ENCODE results near the gene RASGRP3. TPM values are rescaled to one million over a fixed set of nuclear protein-coding genes. Genes with fewer than 3 reads are reported as not detected.

RASGRP3 gene
- total and polyA plus RNA-seq, 2 of the 13 experiments (the other 11 are each of a cell fraction or from before 2014, with no cell fraction given), result 0.01 TPM; not detected in 1

DNA sequence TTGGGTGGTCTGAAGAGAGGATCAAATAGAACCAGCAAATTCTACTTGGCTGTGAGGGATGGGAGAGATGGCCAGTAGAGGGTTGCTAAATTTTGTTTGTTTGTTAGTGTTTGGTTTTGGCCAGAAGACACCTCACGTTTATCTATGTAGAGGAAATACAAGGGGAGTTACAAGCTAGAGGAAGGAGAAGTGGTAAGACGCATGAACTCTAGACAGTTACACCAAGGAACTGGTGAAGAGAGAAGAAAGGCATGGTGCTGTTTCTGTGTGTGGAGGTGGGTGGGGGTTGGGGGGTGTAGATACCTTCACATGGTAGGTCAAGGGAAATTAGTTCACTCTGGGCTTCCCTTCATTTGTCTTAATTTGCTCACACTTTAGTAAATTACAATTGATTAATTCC is 25.6 kb downstream of the RASGRP3 start:
- Histone ChIP-seq H3K4me2 (ENCODE audit: low read depth, low read length) (no peak overlapping the region), H3K9ac (ENCODE audit: insufficient read depth, low read depth, low read length) (no peak overlapping the region), H3K27me3 (ENCODE audit: control insufficient read depth in 1 of 2, insufficient read depth in 2 of 2, low read length in 2 of 2) (peaks cover 0 to 4% of the 10 kb centered on the region in 2 experiments; a peak in 1 of 5 replicates), H3K9me3 (ENCODE audit: low read length) (no peaks in the 10 kb centered on the region), H3K4me1 (ENCODE audit: insufficient read depth, low read length) (no peaks in the 10 kb centered on the region), H3K36me3 (replicated peaks in 1 of 2; ENCODE audit: control insufficient read depth in 1 of 2, insufficient read depth in 2 of 2, low read length in 2 of 2) (no peaks in the 10 kb centered on the region), H4K20me1 (ENCODE audit: insufficient read depth, low read length) (no peaks in the 10 kb centered on the region), H3K79me2 (ENCODE audit: insufficient read depth, low read length) (no peaks in the 10 kb centered on the region), H3K27ac (ENCODE audit: extremely low read length, insufficient read depth, low read length) (no peak overlapping the region), H2AFZ (ENCODE audit: low read length) (no peak overlapping the region), H3K4me3 (replicated peaks in 1 of 3; ENCODE audit: insufficient read depth in 1 of 3, low read depth in 2 of 3, low read length in 3 of 3) (no peak overlapping the region)
- POLR2A ChIA-PET, result no interaction called here
- BruUV-seq (replicated peaks), result no TSS peak
- no peak for ATAC-seq
- no peak for DNase-seq (ENCODE audit: low spot score)
- in situ Hi-C loops (cut with HindIII; ENCODE audit: extremely low pct_ligation_motif_present, low pct_unique_long_range_greater_than_20kb) (no loop called here), intact Hi-C loops (cut with micrococcal nuclease; ENCODE audit: unreplicated experiment) (no loop called here)
- FAIRE-seq, result no peak
- CTCF ChIA-PET (ENCODE audit: low intra/inter-chr PET ratio, low total read pairs), result no interaction called here
- no peak for TF ChIP-seq MAFK (conservative IDR thresholded peaks at IDR 0.05 in 1 of 2, IDR thresholded peaks at IDR 0.05 in 1 of 2; ENCODE audit: low read length in 2 of 2)
- TF ChIP-seq, protein P1, sequence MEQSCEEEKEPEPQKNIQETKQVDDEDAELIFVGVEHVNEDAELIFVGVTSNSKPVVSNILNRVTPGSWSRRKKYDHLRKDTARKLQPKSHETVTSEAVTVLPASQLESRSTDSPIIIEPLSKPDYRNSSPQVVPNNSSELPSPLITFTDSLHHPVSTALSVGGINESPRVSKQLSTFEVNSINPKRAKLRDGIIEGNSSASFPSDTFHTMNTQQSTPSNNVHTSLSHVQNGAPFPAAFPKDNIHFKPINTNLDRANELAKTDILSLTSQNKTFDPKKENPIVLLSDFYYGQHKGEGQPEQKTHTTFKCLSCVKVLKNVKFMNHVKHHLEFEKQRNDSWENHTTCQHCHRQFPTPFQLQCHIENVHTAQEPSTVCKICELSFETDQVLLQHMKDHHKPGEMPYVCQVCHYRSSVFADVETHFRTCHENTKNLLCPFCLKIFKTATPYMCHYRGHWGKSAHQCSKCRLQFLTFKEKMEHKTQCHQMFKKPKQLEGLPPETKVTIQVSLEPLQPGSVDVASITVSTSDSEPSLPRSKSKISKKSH (CRISPR knock-in tag; IDR thresholded peaks at IDR 0.05; ENCODE audit: borderline replicate concordance), result no peak
- TF ChIP-seq, protein P2, sequence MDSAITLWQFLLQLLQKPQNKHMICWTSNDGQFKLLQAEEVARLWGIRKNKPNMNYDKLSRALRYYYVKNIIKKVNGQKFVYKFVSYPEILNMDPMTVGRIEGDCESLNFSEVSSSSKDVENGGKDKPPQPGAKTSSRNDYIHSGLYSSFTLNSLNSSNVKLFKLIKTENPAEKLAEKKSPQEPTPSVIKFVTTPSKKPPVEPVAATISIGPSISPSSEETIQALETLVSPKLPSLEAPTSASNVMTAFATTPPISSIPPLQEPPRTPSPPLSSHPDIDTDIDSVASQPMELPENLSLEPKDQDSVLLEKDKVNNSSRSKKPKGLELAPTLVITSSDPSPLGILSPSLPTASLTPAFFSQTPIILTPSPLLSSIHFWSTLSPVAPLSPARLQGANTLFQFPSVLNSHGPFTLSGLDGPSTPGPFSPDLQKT (CRISPR knock-in tag; IDR thresholded peaks at IDR 0.05; ENCODE audit: borderline replicate concordance), result no peak
- no peak for TF ChIP-seq ZNF33A (CRISPR knock-in tag; IDR thresholded peaks at IDR 0.05; ENCODE audit: borderline replicate concordance)
- TF ChIP-seq RNF2 (conservative IDR thresholded peaks at IDR 0.05; ENCODE audit: low read depth), result no peak
- TF ChIP-seq ZNF546 (CRISPR knock-in tag; conservative IDR thresholded peaks at IDR 0.05), result no peak
- TF ChIP-seq, protein P3, sequence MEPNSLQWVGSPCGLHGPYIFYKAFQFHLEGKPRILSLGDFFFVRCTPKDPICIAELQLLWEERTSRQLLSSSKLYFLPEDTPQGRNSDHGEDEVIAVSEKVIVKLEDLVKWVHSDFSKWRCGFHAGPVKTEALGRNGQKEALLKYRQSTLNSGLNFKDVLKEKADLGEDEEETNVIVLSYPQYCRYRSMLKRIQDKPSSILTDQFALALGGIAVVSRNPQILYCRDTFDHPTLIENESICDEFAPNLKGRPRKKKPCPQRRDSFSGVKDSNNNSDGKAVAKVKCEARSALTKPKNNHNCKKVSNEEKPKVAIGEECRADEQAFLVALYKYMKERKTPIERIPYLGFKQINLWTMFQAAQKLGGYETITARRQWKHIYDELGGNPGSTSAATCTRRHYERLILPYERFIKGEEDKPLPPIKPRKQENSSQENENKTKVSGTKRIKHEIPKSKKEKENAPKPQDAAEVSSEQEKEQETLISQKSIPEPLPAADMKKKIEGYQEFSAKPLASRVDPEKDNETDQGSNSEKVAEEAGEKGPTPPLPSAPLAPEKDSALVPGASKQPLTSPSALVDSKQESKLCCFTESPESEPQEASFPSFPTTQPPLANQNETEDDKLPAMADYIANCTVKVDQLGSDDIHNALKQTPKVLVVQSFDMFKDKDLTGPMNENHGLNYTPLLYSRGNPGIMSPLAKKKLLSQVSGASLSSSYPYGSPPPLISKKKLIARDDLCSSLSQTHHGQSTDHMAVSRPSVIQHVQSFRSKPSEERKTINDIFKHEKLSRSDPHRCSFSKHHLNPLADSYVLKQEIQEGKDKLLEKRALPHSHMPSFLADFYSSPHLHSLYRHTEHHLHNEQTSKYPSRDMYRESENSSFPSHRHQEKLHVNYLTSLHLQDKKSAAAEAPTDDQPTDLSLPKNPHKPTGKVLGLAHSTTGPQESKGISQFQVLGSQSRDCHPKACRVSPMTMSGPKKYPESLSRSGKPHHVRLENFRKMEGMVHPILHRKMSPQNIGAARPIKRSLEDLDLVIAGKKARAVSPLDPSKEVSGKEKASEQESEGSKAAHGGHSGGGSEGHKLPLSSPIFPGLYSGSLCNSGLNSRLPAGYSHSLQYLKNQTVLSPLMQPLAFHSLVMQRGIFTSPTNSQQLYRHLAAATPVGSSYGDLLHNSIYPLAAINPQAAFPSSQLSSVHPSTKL (CRISPR knock-in tag; IDR thresholded peaks at IDR 0.05), result no peak
- no peak for TF ChIP-seq KLF16 (CRISPR knock-in tag; IDR thresholded peaks at IDR 0.05)
- no peak for TF ChIP-seq KLF11 (CRISPR knock-in tag; IDR thresholded peaks at IDR 0.05)
- no peak for TF ChIP-seq TCF12 (IDR thresholded peaks at IDR 0.05)
- TF ChIP-seq TCF12 (CRISPR knock-in tag; IDR thresholded peaks at IDR 0.05), result no peak
- TF ChIP-seq HOXA7 (CRISPR knock-in tag; IDR thresholded peaks at IDR 0.05), result no peak
- no peak for TF ChIP-seq ZFX (CRISPR knock-in tag; IDR thresholded peaks at IDR 0.05; ENCODE audit: low read depth)
- TF ChIP-seq, protein P4, sequence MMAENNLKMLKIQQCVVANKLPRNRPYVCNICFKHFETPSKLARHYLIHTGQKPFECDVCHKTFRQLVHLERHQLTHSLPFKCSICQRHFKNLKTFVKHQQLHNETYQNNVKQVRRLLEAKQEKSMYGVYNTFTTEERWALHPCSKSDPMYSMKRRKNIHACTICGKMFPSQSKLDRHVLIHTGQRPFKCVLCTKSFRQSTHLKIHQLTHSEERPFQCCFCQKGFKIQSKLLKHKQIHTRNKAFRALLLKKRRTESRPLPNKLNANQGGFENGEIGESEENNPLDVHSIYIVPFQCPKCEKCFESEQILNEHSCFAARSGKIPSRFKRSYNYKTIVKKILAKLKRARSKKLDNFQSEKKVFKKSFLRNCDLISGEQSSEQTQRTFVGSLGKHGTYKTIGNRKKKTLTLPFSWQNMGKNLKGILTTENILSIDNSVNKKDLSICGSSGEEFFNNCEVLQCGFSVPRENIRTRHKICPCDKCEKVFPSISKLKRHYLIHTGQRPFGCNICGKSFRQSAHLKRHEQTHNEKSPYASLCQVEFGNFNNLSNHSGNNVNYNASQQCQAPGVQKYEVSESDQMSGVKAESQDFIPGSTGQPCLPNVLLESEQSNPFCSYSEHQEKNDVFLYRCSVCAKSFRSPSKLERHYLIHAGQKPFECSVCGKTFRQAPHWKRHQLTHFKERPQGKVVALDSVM (CRISPR knock-in tag; IDR thresholded peaks at IDR 0.05), result no peak
- TF ChIP-seq ZNF761 (CRISPR knock-in tag; conservative IDR thresholded peaks at IDR 0.05), result no peak
- TF ChIP-seq ZNF431 (CRISPR knock-in tag; IDR thresholded peaks at IDR 0.05; ENCODE audit: borderline replicate concordance, low read depth), result no peak
- WGBS (ENCODE audit: low lambda C conversion rate), result 45% methylated on average over 2 of the region's 2 CpGs
